IMR-90 (cell line): Measurements from ENCODE around the gene SLX9.

Source experiments
- CHD1 ChIP-seq: IDR thresholded peaks from 2 replicates; pipeline ENCODE4 v1.6.1; 2012; ENCODE audit warnings: low read depth, low read length, improper control_type of control experiment
- CTCF ChIP-seq: conservative IDR thresholded peaks from 2 replicates; pipeline ENCODE4 v1.5.1; 2012; ENCODE audit warnings: mild to moderate bottlenecking, low read depth, low read length, improper control_type of control experiment
- MAFK ChIP-seq: IDR thresholded peaks from 2 replicates; pipeline ENCODE4 v1.6.1; 2012; ENCODE audit warnings: low read depth, low read length, improper control_type of control experiment
- MXI1 ChIP-seq: IDR thresholded peaks from 2 replicates; pipeline ENCODE4 v1.6.1; 2012; ENCODE audit warnings: low read depth, mild to moderate bottlenecking, low read length, moderate library complexity, borderline replicate concordance
- POLR2A ChIP-seq: IDR thresholded peaks from 2 replicates; pipeline ENCODE4 v1.6.1; 2012; ENCODE audit warnings: mild to moderate bottlenecking, low read depth, low read length
- RAD21 ChIP-seq: IDR thresholded peaks from 2 replicates; pipeline ENCODE4 v1.6.1; 2012; ENCODE audit warnings: low read length, improper control_type of control experiment
- RFX5 ChIP-seq: IDR thresholded peaks from 2 replicates; pipeline ENCODE4 v1.8.0; 2012; ENCODE audit warnings: low read depth, mild to moderate bottlenecking, low read length, moderate library complexity

- TF ChIP-seq CTCF (no peak), RFX5 (no peak), CHD1 (no peak), POLR2A (no peak), RAD21 (no peak), MAFK (no peak), MXI1 (no peak)
Observed at GRCh38 chr21:44923480-44924084, 16.2 kb upstream of the SLX9 start.
